CD14-positive monocyte (primary cell): Measurements from ENCODE around the gene THRB. TPM values are rescaled to one million over a fixed set of nuclear protein-coding genes. Genes with fewer than 3 reads are reported as not detected.

ENCODE experiments used
- DNase-seq, 3 donors: peaks; one replicate each; pipeline ENCODE4 v3.0.0-alpha.2; 2011 to 2022
- H2AFZ ChIP-seq: 2 replicates; pipeline ENCODE4 v1.6.0; 2012; ENCODE audit warnings: mild to moderate bottlenecking, low read depth, low read length, inconsistent platforms; ENCODE audit not compliant: insufficient read depth, poor library complexity, severe bottlenecking
- H3K27ac ChIP-seq, 2 donors: 1 replicate in 1 of 2; 2 replicates in 1 of 2; pipeline ENCODE4 v1.5.1; 2012 to 2013; ENCODE audit warnings: low read length in 2 of 2, control low read depth in 1 of 2, inconsistent platforms in 1 of 2, low read depth in 1 of 2, mild to moderate bottlenecking in 1 of 2
- H3K27me3 ChIP-seq, 2 donors: one replicate each; pipeline versions ENCODE4 v1.6.0 to v1.6.1; 2011 to 2013; ENCODE audit warnings: low read length in 2 of 2; ENCODE audit not compliant: control insufficient read depth in 2 of 2, insufficient read depth in 2 of 2
- H3K36me3 ChIP-seq, 2 donors: replicated peaks in 1 of 2; 1 replicate in 1 of 2; 2 replicates in 1 of 2; pipeline versions ENCODE4 v1.5.1 to v1.6.1; 2012 to 2013; ENCODE audit warnings: low read length in 2 of 2, control low read depth in 1 of 2, inconsistent platforms in 1 of 2, mild to moderate bottlenecking in 1 of 2; ENCODE audit not compliant: insufficient read depth in 2 of 2, control insufficient read depth in 1 of 2
- H3K4me1 ChIP-seq, 2 donors: 1 replicate in 1 of 2; 2 replicates in 1 of 2; pipeline versions ENCODE4 v1.5.1 to v1.6.1; 2012 to 2013; ENCODE audit warnings: low read length in 2 of 2, control low read depth in 1 of 2, inconsistent platforms in 1 of 2, mild to moderate bottlenecking in 1 of 2, moderate library complexity in 1 of 2; ENCODE audit not compliant: insufficient read depth in 2 of 2, control insufficient read depth in 1 of 2
- H3K4me2 ChIP-seq: replicated peaks from 2 replicates; pipeline ENCODE3; 2012; ENCODE audit warnings: low read length, moderate library complexity, mild to moderate bottlenecking; ENCODE audit not compliant: poor library complexity, severe bottlenecking; ENCODE audit errors: extremely low read depth
- H3K4me3 ChIP-seq, 3 experiments: fragments of 200-600 bp in 1 of 3; sonication (generic) in 1 of 3; replicated peaks in 1 of 3; 1 replicate in 2 of 3; 2 replicates in 1 of 3; pipeline ENCODE4 v1.5.1; 2011 to 2013; ENCODE audit warnings: low read length in 3 of 3, mild to moderate bottlenecking in 3 of 3, control low read depth in 2 of 3, low read depth in 2 of 3, inconsistent platforms in 1 of 3, moderate library complexity in 1 of 3
- H3K79me2 ChIP-seq: 2 replicates; pipeline ENCODE4 v1.6.0; 2012; ENCODE audit warnings: mild to moderate bottlenecking, control low read depth, inconsistent platforms, low read length, moderate library complexity; ENCODE audit not compliant: insufficient read depth
- H3K9ac ChIP-seq: 2 replicates; pipeline ENCODE4 v1.6.0; 2017; ENCODE audit warnings: low read length, mild to moderate bottlenecking; ENCODE audit not compliant: insufficient read depth, poor library complexity, severe bottlenecking
- H3K9me3 ChIP-seq, 2 donors: replicated peaks in 1 of 2; 1 replicate in 1 of 2; 2 replicates in 1 of 2; pipeline versions ENCODE4 v1.5.1 to v1.6.1; 2012 to 2013; ENCODE audit warnings: low read length in 2 of 2, control low read depth in 1 of 2; ENCODE audit not compliant: control insufficient read depth in 1 of 2, insufficient read depth in 1 of 2
- H4K20me1 ChIP-seq: 2 replicates; pipeline ENCODE4 v1.6.0; 2012; ENCODE audit warnings: mild to moderate bottlenecking, low read length, control low read depth, moderate library complexity; ENCODE audit not compliant: insufficient read depth
- H3K27ac Mint-ChIP-seq, 7 donors: one replicate each; pipeline ENCODE4 v1.8.0; 2020; ENCODE audit warnings: mild to moderate bottlenecking in 7 of 7, mixed read lengths in 7 of 7, moderate library complexity in 6 of 7, inconsistent platforms in 2 of 7
- H3K27me3 Mint-ChIP-seq, 3 donors: one replicate each; pipeline ENCODE4 v1.8.0; 2021 to 2022; ENCODE audit warnings: low read depth in 3 of 3, mild to moderate bottlenecking in 3 of 3, mixed read lengths in 3 of 3, moderate library complexity in 3 of 3, inconsistent platforms in 1 of 3
- H3K36me3 Mint-ChIP-seq, 2 donors: one replicate each; pipeline ENCODE4 v1.8.0; 2020; ENCODE audit warnings: mixed read lengths in 2 of 2, inconsistent platforms in 1 of 2, mild to moderate bottlenecking in 1 of 2
- H3K4me1 Mint-ChIP-seq: one replicate; pipeline ENCODE4 v1.8.0; 2020; ENCODE audit warnings: mild to moderate bottlenecking, mixed read lengths
- H3K4me3 Mint-ChIP-seq, 2 donors: one replicate each; pipeline ENCODE4 v1.8.0; 2020; ENCODE audit warnings: mild to moderate bottlenecking in 2 of 2, mixed read lengths in 2 of 2, moderate library complexity in 1 of 2
- H3K9me3 Mint-ChIP-seq, 7 donors: one replicate each; pipeline ENCODE4 v1.8.0; 2020 to 2022; ENCODE audit warnings: mixed read lengths in 7 of 7, mild to moderate bottlenecking in 6 of 7, moderate library complexity in 6 of 7, inconsistent platforms in 2 of 7
- WGBS: methylation state at CpG from one replicate; pipeline ENCODE4 v1.1.5; 2013; ENCODE audit warnings: missing lambda C conversion rate; ENCODE audit not compliant: insufficient coverage; 5-methylcytosine and 5-hydroxymethylcytosine counted together
- intact Hi-C, 2 donors: fragments of 100-400 bp; cut with micrococcal nuclease; formaldehyde crosslinking; loops; one replicate each; pipeline versions ENCODE4 v1.15.0 to v1.15.1; 2023
- polyA plus RNA-seq, 3 donors: library from polyadenylated mRNA; depleted of rRNA in 1 of 3; unstranded in 2 of 3; stranded (reverse) in 1 of 3; fragments of 300-500 nt in 2 of 3; fragments of >200 nt in 1 of 3; fragmentation: Illumina TruSeq in 2 of 3; gene quantifications; 1 replicate in 2 of 3; 2 replicates in 1 of 3; pipeline ENCODE4 v1.2.3, GENCODE V29; 2012 to 2021
- TF ChIP-seq, protein P1 (sequence below): fragments of 200-600 bp; IDR thresholded peaks from one replicate; pipeline ENCODE4 v1.8.0; 2022; ENCODE audit warnings: antibody characterized with exemption, mild to moderate bottlenecking

Gene THRB
- polyA plus RNA-seq, 3 donors, result 0.05 TPM; not detected in 2

- H3K27ac Mint-ChIP-seq, result no peak overlapping the region
- Histone ChIP-seq H3K36me3 (no peaks in the 10 kb centered on the region), H3K4me2 (no peak overlapping the region), H3K9me3 (no peaks in the 10 kb centered on the region), H3K4me3 (no peak overlapping the region), H2AFZ (no peak overlapping the region), H3K27ac (no peak overlapping the region), H3K4me1 (no peaks in the 10 kb centered on the region), H3K27me3 (no peaks in the 10 kb centered on the region), H3K9ac (no peak overlapping the region), H3K79me2 (no peaks in the 10 kb centered on the region), H4K20me1 (no peaks in the 10 kb centered on the region)
- TF ChIP-seq, protein P1, sequence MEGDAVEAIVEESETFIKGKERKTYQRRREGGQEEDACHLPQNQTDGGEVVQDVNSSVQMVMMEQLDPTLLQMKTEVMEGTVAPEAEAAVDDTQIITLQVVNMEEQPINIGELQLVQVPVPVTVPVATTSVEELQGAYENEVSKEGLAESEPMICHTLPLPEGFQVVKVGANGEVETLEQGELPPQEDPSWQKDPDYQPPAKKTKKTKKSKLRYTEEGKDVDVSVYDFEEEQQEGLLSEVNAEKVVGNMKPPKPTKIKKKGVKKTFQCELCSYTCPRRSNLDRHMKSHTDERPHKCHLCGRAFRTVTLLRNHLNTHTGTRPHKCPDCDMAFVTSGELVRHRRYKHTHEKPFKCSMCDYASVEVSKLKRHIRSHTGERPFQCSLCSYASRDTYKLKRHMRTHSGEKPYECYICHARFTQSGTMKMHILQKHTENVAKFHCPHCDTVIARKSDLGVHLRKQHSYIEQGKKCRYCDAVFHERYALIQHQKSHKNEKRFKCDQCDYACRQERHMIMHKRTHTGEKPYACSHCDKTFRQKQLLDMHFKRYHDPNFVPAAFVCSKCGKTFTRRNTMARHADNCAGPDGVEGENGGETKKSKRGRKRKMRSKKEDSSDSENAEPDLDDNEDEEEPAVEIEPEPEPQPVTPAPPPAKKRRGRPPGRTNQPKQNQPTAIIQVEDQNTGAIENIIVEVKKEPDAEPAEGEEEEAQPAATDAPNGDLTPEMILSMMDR, result no peak
- WGBS, result 92% methylated on average over 1 of the region's 1 CpG
- no peaks in the 10 kb centered on the region for H3K36me3 Mint-ChIP-seq
- no peak overlapping the region for H3K4me3 Mint-ChIP-seq
- H3K4me1 Mint-ChIP-seq, result no peaks in the 10 kb centered on the region
- no peaks in the 10 kb centered on the region for H3K27me3 Mint-ChIP-seq
- intact Hi-C loops, result no loop called here
- no peak for DNase-seq
- peaks cover 0 to 4% (median 0%) of the 10 kb centered on the region in 7 donors for H3K9me3 Mint-ChIP-seq
Measured at GRCh38 chr3:24434651-24435050, 60.0 kb downstream of the THRB start.

GRCh38 chr3:24433838-24434591 lies 60.6 kb downstream of the THRB start:
- Histone ChIP-seq H3K27me3 (no peaks in the 10 kb centered on the region), H3K36me3 (no peaks in the 10 kb centered on the region), H2AFZ (no peak overlapping the region), H3K79me2 (no peaks in the 10 kb centered on the region), H3K9ac (no peak overlapping the region), H4K20me1 (no peaks in the 10 kb centered on the region), H3K27ac (no peak overlapping the region), H3K4me3 (no peak overlapping the region), H3K4me2 (no peak overlapping the region), H3K9me3 (no peaks in the 10 kb centered on the region), H3K4me1 (no peaks in the 10 kb centered on the region)
- TF ChIP-seq, protein P1, result no peak
- Mint-ChIP-seq H3K4me3 (no peak overlapping the region), H3K36me3 (no peaks in the 10 kb centered on the region), H3K27me3 (no peaks in the 10 kb centered on the region), H3K9me3 (peaks cover 0 to 5% (median 0%) of the 10 kb centered on the region in 7 donors), H3K27ac (no peak overlapping the region), H3K4me1 (no peaks in the 10 kb centered on the region)
- no peak for DNase-seq
- 100% methylated on average over 2 of the region's 5 CpGs for WGBS
- intact Hi-C loops, result no loop called here
